EL (cell line): ENCODE measurements around the gene NT5M.

Experiments used
- DNase-seq: peaks from one replicate; pipeline ENCODE4 v3.0.0-alpha.2; 2016

Gene NT5M

GRCh38 chr17:17355426-17355825, 52.3 kb downstream of the NT5M start:
- DNase-seq = no peak

- DNase-seq = peak; percentile 84
Measured at GRCh38 chr17:17356149-17356930, 53.2 kb downstream of the NT5M start.

GRCh38 chr17:17356931-17357270, 53.7 kb downstream of the NT5M start:
- no peak for DNase-seq

GRCh38 chr17:17358060-17358751, 55.0 kb downstream of the NT5M start:
- no peak for DNase-seq

- DNase-seq = no peak
Measured at GRCh38 chr17:17358866-17359265, 55.7 kb downstream of the NT5M start.

- DNase-seq = no peak
Measured at GRCh38 chr17:17359271-17359670, 56.1 kb downstream of the NT5M start.

GRCh38 chr17:17360087-17360730, 57.0 kb downstream of the NT5M start:
- no peak for DNase-seq

- DNase-seq = no peak
Measured at GRCh38 chr17:17361543-17361866, 58.3 kb downstream of the NT5M start.

GRCh38 chr17:17361867-17362539, 58.8 kb downstream of the NT5M start:
- DNase-seq = no peak

- no peak for DNase-seq
Measured at GRCh38 chr17:17362540-17362930, 59.4 kb downstream of the NT5M start.

- DNase-seq = no peak
Measured at GRCh38 chr17:17363638-17364337, 60.6 kb downstream of the NT5M start.

GRCh38 chr17:17364338-17364667, 61.1 kb downstream of the NT5M start:
- DNase-seq = no peak

GRCh38 chr17:17365476-17366110, 62.4 kb downstream of the NT5M start:
- DNase-seq = no peak

GRCh38 chr17:17366235-17366634, 63.1 kb downstream of the NT5M start:
- no peak for DNase-seq

GRCh38 chr17:17366941-17367875, 64.0 kb downstream of the NT5M start:
- no peak for DNase-seq

GRCh38 chr17:17367931-17368330, 64.8 kb downstream of the NT5M start:
- DNase-seq = no peak

GRCh38 chr17:17370711-17371110, 67.5 kb downstream of the NT5M start:
- DNase-seq = no peak

GRCh38 chr17:17372856-17373520, 69.8 kb downstream of the NT5M start:
- no peak for DNase-seq

GRCh38 chr17:17375841-17376240, 72.7 kb downstream of the NT5M start:
- no peak for DNase-seq

- DNase-seq = peak; percentile 51
Measured at GRCh38 chr17:17376362-17376761, 73.2 kb downstream of the NT5M start.
